AG04449 (cell line): ENCODE results near the gene PRKAG2.

ENCODE experiments used
- CTCF ChIA-PET: fragments of 350-600 bp; formaldehyde crosslinking; extraction: SDS; loops from one replicate; lab custom pipeline; 2021; ENCODE audit warnings: antibody characterized with exemption; lab: Yijun Ruan, JAX
- POLR2A ChIA-PET: fragments of 400-600, 350-600 bp; formaldehyde crosslinking; extraction: SDS; loops from one replicate; lab custom pipeline; 2020; ENCODE audit warnings: antibody characterized with exemption, inconsistent platforms; lab: Yijun Ruan, JAX
- DNase-seq: peaks from one replicate; pipeline ENCODE4 v3.0.0-alpha.2; 2010; ENCODE audit warnings: low read depth, low spot score
- H3K4me3 ChIP-seq: 2 replicates; pipeline ENCODE4 v1.5.1; 2011; ENCODE audit warnings: low read depth, mild to moderate bottlenecking, control low read depth, low read length
- CTCF ChIP-seq: IDR thresholded peaks from one replicate; pipeline ENCODE4 v1.5.1; 2011; ENCODE audit warnings: mild to moderate bottlenecking, moderate library complexity, low read length, control low read depth, inconsistent platforms; ENCODE audit not compliant: insufficient read depth; ENCODE audit errors: missing control alignments

PRKAG2 gene

DNA sequence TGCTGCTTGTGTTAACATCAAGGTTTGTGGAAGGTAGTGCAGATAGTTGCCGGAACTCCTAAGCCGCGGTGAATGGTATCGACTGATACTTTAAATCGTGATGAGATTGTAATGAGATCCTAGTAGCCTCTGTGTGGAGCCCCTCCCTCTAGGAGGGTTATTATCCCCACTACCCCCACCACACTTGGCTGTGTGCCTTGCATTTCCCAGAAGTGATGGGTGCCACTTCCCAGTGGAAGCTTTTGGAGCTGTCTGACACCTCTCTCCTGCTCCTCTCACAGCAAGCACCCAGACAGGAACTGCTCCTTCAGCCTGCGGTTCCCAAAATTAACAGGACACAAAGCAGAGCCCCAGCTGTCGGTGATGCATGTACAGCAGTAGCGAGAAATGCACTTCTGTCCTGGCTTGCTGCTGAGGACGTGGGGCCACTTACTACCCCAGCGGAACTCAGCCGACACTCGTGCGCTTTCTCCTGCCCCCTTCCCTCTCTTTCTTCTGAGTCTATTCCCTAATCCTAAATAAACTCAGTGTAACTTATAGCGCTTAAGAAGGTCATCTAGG, 52.5 kb downstream of the PRKAG2 start:
- CTCF ChIA-PET, result interaction anchor here (1.1 kb wide), 1 partner anchor 42 kb away, joined by 5 read pairs; no protein-coding TSS in a partner anchor
- H3K4me3 ChIP-seq, result no peak overlapping the region
- no peak for DNase-seq
- POLR2A ChIA-PET, result no interaction called here
- no peak for TF ChIP-seq CTCF

DNA sequence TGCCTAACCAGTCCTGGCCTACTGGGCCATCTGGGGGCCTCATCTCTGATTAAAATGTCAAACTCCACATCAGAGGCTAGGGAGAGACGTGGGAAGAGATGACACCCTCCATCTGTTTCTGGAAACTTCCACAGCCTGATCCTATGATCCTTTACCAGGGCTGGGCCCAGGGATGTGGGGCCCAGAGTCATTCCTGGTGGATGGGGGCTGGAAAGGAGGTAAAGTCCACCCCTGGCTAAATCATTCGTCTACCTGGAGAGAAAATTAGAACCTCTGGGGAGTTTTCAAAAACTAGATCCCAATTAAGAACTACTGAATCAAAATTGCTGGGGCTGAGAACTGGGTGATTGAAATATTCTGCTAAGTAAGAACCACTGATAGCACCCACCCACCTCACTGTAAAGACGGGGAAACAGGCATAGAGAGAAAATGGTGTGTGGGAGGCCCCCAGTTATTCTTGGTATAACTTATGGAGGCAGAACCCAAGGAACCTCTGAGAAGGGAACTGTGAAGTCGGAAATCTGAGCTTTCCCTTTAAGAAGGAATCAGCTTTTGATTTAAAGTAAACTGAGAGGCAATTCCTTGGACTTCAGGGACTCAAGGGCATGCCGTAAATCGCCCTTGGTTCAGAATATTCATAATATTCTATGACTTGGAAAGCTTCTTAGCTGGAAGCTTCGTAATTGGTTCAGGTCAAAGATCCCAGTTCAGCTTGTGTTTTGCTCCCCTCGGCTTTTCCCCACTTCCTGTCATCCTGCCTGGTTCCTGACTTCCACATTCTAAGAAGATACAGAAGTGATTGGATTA, 53.1 kb downstream of the PRKAG2 start:
- H3K4me3 ChIP-seq, result no peak overlapping the region
- no peak for DNase-seq
- CTCF ChIA-PET, result interaction anchor here (1.1 to 1.6 kb wide), 2 partner anchors 41 to 60 kb away, joined by 3 to 5 read pairs; no protein-coding TSS in a partner anchor
- no peak for TF ChIP-seq CTCF
- POLR2A ChIA-PET, result no interaction called here

DNA sequence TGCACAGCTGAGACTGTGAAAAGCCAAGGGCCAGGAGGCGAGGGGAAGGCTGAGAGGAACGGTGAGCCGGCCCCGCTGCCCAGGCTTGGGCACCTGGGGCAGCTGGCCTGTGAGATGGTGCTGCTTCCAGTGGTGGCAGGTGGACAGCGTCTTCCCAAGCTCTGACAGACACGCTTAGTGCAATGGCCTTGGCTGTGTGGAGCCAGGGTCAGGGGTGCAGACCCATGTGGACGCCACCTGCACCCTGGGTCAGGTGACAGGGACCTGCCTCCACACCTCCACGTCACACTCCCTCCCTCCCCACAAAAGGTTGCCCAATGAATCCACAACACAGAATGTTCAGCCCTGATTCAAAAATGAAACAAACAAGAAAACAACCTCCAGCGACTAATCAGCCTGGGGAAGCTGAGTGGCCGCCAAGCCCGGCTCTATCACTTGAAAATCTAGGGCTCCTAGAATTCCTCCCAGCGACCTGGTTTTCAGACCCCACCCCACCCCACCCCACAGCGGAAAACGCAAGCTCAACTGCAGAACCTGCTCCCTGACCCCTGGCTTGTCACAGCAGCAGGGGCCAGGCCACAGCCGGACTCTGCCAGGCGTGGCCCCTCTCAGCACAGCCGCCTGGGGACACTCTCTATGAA, 54.3 kb downstream of the PRKAG2 start:
- POLR2A ChIA-PET, result no interaction called here
- no peak for TF ChIP-seq CTCF
- DNase-seq, result no peak
- CTCF ChIA-PET, result interaction anchor here (1.6 kb wide), 1 partner anchor 61 kb away, joined by 3 read pairs; no protein-coding TSS in a partner anchor
- H3K4me3 ChIP-seq, result no peak overlapping the region

GRCh38 chr7:151821806-151822540, 54.9 kb downstream of the PRKAG2 start:
- H3K4me3 ChIP-seq, result no peak overlapping the region
- ChIA-PET CTCF (interaction anchor here (1.6 kb wide), 1 partner anchor 62 kb away, joined by 3 read pairs; no protein-coding TSS in a partner anchor), POLR2A (no interaction called here)
- no peak for TF ChIP-seq CTCF
- no peak for DNase-seq

- ChIA-PET CTCF (no interaction called here), POLR2A (no interaction called here)
- no peak overlapping the region for H3K4me3 ChIP-seq
- DNase-seq, result no peak
- no peak for TF ChIP-seq CTCF
These were observed 55.7 kb downstream of the PRKAG2 start for GRCh38 chr7:151821226-151821625.
